Measurements from ENCODE around the gene DLGAP3. TPM values are rescaled to one million over a fixed set of nuclear protein-coding genes. Genes with fewer than 3 reads are reported as not detected.

Gene DLGAP3
- total and polyA plus RNA-seq, 4 donors = 0.05 to 0.19 (median 0.08) TPM

DNA sequence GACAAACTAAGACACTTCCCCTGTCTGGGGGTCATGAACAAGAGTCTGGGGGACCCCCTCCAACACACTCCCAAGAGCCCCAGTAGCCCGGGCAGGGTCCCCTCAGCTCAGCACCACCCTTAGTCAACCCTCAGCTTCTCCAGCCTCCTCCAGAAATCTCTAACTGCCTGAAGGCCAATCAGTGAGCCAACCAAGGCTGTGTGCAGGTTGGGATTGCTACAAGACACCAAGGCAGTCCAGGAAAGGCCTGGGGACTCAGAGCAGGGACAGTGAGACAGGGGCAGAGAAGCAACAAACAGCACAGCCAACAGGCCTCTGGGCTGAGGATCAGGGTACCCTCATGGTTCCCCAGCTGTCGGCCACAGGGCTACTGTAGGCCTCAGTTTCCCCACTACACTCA, 83.2 kb downstream of the DLGAP3 start:
- H3K27me3 ChIP-seq (ENCODE audit: control insufficient read depth in 4 of 4, insufficient read depth in 4 of 4, low read length in 3 of 4) = no peaks in the 10 kb centered on the region
- no peak for DNase-seq (ENCODE audit: low spot score)
- H3K4me3 ChIP-seq (ENCODE audit: low read depth in 1 of 3, low read length in 3 of 3) = no peak overlapping the region
- peaks cover 0 to 16% (median 9%) of the 10 kb centered on the region in 4 donors for H3K4me1 ChIP-seq (ENCODE audit: control insufficient read depth in 4 of 4, insufficient read depth in 4 of 4, low read length in 3 of 4)
- TF ChIP-seq YY1 (IDR thresholded peaks at IDR 0.05) = no peak
- H3K9me3 ChIP-seq (ENCODE audit: control insufficient read depth in 4 of 4, low read length in 3 of 4) = no peaks in the 10 kb centered on the region
- peaks cover 0 to 5% (median 1%) of the 10 kb centered on the region in 4 donors for H3K36me3 ChIP-seq (ENCODE audit: control insufficient read depth in 4 of 4, insufficient read depth in 3 of 4, low read depth in 1 of 4, low read length in 3 of 4)
- no peak overlapping the region for H3K9ac ChIP-seq (ENCODE audit: low read depth in 1 of 2, low read length in 2 of 2)
- H3K27ac ChIP-seq (ENCODE audit: low read depth in 1 of 2, low read length in 2 of 2) = no peak overlapping the region
- 98% methylated on average over 2 of the region's 2 CpGs for WGBS

DNA sequence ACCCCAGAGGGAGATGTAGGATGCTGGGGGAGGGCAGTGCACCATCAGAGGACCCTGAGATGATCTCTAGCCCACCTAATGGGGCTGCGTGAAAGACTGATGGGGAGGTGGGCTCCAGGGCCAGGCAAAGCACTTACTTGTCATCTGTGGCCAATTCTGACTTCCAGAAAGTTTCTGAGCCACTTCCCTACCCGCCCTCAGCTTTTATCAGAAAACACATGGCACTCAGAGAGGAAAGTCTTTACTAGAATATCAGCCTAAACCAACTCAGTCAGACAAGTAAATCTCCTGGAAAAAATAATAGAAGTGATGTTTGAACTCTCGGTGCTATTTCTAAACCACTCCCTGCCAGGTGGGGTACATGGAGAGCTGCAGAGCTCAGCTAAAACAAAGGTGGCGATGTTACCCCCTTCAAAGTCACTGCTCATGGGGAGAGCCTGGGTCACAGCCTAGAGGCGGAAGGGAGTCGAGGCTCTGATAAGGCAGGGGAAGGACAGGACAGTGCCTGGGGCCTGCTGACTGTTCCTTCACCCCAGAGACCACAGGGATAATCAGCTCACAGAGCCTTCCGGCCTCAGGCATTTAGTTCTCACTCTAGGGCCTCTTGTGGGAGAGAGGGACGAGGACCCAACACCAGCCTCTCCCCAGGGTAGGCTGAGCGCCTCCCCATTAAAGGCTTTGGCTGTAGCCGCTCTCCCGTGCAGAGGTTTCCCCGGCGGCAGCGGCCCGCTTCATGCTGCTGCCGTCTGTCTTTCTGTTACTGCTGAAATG, 84.1 kb downstream of the DLGAP3 start:
- peaks cover 0 to 7% (median 2%) of the 10 kb centered on the region in 4 donors for H3K4me1 ChIP-seq (ENCODE audit: control insufficient read depth in 4 of 4, insufficient read depth in 4 of 4, low read length in 3 of 4)
- TF ChIP-seq SP1 (IDR thresholded peaks at IDR 0.05) (peak; percentile 45), NR2F2 (IDR thresholded peaks at IDR 0.05) (peak; percentile 76), RXRA (IDR thresholded peaks at IDR 0.05) (peak; percentile 39 to 56), JUND (IDR thresholded peaks at IDR 0.05) (no peak)
- TF ChIP-seq, protein P1, sequence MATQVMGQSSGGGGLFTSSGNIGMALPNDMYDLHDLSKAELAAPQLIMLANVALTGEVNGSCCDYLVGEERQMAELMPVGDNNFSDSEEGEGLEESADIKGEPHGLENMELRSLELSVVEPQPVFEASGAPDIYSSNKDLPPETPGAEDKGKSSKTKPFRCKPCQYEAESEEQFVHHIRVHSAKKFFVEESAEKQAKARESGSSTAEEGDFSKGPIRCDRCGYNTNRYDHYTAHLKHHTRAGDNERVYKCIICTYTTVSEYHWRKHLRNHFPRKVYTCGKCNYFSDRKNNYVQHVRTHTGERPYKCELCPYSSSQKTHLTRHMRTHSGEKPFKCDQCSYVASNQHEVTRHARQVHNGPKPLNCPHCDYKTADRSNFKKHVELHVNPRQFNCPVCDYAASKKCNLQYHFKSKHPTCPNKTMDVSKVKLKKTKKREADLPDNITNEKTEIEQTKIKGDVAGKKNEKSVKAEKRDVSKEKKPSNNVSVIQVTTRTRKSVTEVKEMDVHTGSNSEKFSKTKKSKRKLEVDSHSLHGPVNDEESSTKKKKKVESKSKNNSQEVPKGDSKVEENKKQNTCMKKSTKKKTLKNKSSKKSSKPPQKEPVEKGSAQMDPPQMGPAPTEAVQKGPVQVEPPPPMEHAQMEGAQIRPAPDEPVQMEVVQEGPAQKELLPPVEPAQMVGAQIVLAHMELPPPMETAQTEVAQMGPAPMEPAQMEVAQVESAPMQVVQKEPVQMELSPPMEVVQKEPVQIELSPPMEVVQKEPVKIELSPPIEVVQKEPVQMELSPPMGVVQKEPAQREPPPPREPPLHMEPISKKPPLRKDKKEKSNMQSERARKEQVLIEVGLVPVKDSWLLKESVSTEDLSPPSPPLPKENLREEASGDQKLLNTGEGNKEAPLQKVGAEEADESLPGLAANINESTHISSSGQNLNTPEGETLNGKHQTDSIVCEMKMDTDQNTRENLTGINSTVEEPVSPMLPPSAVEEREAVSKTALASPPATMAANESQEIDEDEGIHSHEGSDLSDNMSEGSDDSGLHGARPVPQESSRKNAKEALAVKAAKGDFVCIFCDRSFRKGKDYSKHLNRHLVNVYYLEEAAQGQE (IDR thresholded peaks at IDR 0.05) = no peak
- peaks cover 0 to 5% (median 1%) of the 10 kb centered on the region in 4 donors for H3K36me3 ChIP-seq (ENCODE audit: control insufficient read depth in 4 of 4, insufficient read depth in 3 of 4, low read depth in 1 of 4, low read length in 3 of 4)
- H3K9me3 ChIP-seq (ENCODE audit: control insufficient read depth in 4 of 4, low read length in 3 of 4) = no peaks in the 10 kb centered on the region
- no peak overlapping the region for H3K4me3 ChIP-seq (ENCODE audit: low read depth in 1 of 3, low read length in 3 of 3)
- no peaks in the 10 kb centered on the region for H3K27me3 ChIP-seq (ENCODE audit: control insufficient read depth in 4 of 4, insufficient read depth in 4 of 4, low read length in 3 of 4)
- 74% methylated on average over 16 of the region's 16 CpGs for WGBS
- H3K9ac ChIP-seq (ENCODE audit: low read depth in 1 of 2, low read length in 2 of 2) = no peak overlapping the region
- H3K27ac ChIP-seq (ENCODE audit: low read depth in 1 of 2, low read length in 2 of 2) = peak overlapping the region; percentile 43
- no peak for DNase-seq (ENCODE audit: low spot score)

DNA sequence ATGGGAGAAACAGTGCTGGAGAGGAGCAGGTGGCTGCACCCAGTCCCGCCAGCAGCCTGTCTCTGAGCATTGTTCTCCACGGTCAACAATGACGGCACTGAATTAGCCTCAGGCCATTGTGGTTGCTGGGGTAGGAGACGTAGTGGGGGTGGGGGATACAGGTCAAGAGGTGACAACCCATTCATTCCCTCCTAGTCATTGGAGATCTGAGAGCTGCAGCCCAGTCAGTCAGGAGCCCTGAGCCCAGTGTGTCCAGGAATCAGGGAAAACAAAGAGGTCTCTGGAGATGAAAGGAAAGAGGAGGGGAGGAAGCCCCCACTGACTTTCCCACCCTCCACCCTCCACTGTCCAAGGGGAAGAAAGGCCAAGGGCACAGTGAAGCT, 85.2 kb downstream of the DLGAP3 start:
- TF ChIP-seq, protein P2, sequence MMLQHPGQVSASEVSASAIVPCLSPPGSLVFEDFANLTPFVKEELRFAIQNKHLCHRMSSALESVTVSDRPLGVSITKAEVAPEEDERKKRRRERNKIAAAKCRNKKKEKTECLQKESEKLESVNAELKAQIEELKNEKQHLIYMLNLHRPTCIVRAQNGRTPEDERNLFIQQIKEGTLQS (IDR thresholded peaks at IDR 0.05) = no peak
- TF ChIP-seq, protein P3, sequence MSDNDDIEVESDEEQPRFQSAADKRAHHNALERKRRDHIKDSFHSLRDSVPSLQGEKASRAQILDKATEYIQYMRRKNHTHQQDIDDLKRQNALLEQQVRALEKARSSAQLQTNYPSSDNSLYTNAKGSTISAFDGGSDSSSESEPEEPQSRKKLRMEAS (IDR thresholded peaks at IDR 0.05) = no peak
- TF ChIP-seq RXRA (IDR thresholded peaks at IDR 0.05) = no peak
- TF ChIP-seq RAD21 (IDR thresholded peaks at IDR 0.05) = no peak
- TF ChIP-seq HNF4A (conservative IDR thresholded peaks at IDR 0.05) = no peak
- no peak for TF ChIP-seq TAF1 (conservative IDR thresholded peaks at IDR 0.05)
- no peak for TF ChIP-seq YY1 (IDR thresholded peaks at IDR 0.05)
- no peak for TF ChIP-seq EGR1 (IDR thresholded peaks at IDR 0.05; ENCODE audit: low read depth in 2 of 2)
- TF ChIP-seq NR2F2 (IDR thresholded peaks at IDR 0.05) = no peak
- TF ChIP-seq, protein P1 (IDR thresholded peaks at IDR 0.05) = no peak
- no peaks in the 10 kb centered on the region for H3K27me3 ChIP-seq (ENCODE audit: control insufficient read depth in 4 of 4, insufficient read depth in 4 of 4, low read length in 3 of 4)
- H3K4me3 ChIP-seq (ENCODE audit: low read depth in 1 of 3, low read length in 3 of 3) = no peak overlapping the region
- 83% methylated on average over 4 of the region's 4 CpGs for WGBS
- DNase-seq (ENCODE audit: low spot score) = no peak
- peaks cover 0 to 5% (median 1%) of the 10 kb centered on the region in 4 donors for H3K36me3 ChIP-seq (ENCODE audit: control insufficient read depth in 4 of 4, insufficient read depth in 3 of 4, low read depth in 1 of 4, low read length in 3 of 4)
- peaks cover 0 to 7% (median 2%) of the 10 kb centered on the region in 4 donors for H3K4me1 ChIP-seq (ENCODE audit: control insufficient read depth in 4 of 4, insufficient read depth in 4 of 4, low read length in 3 of 4)
- no peak overlapping the region for H3K9ac ChIP-seq (ENCODE audit: low read depth in 1 of 2, low read length in 2 of 2)
- H3K9me3 ChIP-seq (ENCODE audit: control insufficient read depth in 4 of 4, low read length in 3 of 4) = no peaks in the 10 kb centered on the region
- peak overlapping the region; percentile 2 to 49 for H3K27ac ChIP-seq (ENCODE audit: low read depth in 1 of 2, low read length in 2 of 2)

Data from liver (tissue), 9 donors.